ENCODE results near the gene ALDH4A1.
A peak's percentile ranks its signal among the peaks of the same experiment; 100 is the strongest.
"Not testable (repeated sequence)": the region's sequence is repeated elsewhere in the genome, so short reads cannot be mapped to it uniquely, and the experiment has no call there.

Gene ALDH4A1

DNA sequence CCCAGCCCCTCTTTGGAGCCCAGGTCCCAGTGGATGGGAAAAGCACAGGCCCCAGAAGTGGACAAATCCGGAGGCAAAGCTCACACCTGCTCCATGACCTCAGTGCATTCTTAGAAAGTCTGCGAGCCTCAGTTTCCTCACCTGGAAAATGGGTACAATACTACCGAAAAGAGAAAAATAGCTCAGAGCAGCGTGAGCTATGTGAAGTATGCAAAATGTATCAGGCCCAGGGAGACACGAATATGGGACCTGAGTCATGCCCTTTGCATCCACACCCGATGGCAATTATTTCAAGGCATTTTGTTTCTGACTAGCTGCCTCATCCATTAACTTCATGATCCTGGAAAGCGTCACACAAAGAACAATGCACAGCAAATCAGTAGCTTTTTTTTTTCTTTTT is 9.2 kb downstream of the ALDH4A1 start:
- DNase-seq, result no peak

DNA sequence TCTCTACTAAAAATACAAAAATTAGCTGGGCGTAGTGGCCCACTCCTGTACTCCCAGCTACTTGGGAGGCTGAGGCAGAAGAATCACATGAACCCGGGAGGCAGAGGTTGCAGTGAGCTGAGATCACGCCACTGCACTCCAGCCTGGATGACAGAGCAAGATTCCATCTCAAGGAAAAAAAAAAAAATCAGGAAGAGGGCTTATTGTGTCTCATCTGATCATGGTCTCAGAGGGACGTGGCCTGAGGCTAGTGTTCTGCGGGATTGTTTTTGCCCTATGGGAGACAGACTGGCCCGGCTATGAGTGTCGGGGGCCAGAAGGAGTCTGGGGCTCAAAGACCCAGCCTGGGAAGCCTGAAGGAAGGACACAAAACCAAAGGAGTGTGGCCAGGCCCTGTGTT is 10.5 kb downstream of the ALDH4A1 start:
- DNase-seq, result not testable (repeated sequence)

GRCh38 chr1:18891426-18891780 is 11.0 kb downstream of the ALDH4A1 start:
- no peak for DNase-seq

DNA sequence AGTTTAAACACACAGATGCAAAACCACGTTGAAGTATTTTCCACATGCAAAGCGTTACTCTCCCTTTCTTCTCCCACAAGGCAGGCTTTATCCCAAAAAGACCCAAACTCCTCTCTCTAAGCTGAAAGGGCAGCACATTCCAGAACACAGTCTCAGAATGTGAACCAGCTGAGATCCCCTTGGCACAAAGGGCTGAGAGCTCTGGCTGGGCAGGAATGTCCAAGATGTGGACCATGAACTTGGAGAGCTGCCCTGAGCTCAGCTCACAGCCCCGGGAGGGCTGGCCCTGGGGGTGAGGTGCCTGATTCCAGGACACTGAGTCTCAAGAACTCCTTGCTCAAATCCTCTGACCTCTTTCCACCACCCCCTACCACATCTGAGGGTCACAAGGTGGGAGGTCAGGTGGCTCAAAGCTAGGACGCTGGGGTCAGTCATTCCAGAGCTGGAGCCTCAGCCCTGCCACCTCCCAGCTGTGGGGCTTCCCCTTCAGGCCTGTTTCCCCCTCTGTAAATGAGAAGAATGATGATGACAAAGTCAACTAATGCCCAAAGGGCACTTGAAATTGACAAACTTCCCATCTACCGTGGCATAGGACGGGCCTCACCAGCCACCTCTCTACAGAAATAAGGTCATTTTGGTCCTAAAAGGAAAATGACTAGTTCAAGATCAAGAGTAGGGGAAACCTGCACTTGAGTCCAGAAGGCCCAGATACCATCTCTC is 11.5 kb downstream of the ALDH4A1 start:
- no peak for DNase-seq

GRCh38 chr1:18886003-18886335 is 16.4 kb downstream of the ALDH4A1 start:
- DNase-seq, result no peak

GRCh38 chr1:18885311-18886002 is 16.9 kb downstream of the ALDH4A1 start:
- DNase-seq, result no peak

- DNase-seq, result no peak
These were observed 17.6 kb downstream of the ALDH4A1 start for GRCh38 chr1:18884727-18885126.

- no peak for DNase-seq
These were observed 18.0 kb downstream of the ALDH4A1 start for GRCh38 chr1:18884419-18884717.

- DNase-seq, result peak; percentile 42
These were observed 18.5 kb downstream of the ALDH4A1 start for GRCh38 chr1:18883636-18884418.

DNA sequence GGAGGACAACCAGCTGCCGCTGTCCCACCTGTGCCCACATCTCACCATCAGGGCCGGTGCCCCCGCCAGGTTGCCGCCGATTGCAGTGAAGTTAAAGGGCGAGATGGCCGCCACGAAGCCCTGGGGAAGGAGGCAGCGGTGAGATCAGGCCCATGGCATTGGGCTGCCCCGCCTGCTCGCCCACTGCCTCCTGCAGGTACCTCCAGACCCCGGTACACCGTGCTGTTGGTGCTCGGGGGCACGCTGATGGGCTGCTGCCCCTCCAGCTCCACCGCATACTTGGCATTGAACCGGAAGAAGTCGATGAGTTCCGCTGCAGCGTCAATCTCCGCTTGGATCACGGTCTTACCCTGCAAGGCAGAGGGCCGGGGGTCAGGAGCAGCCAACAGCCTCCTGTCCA is 19.3 kb downstream of the ALDH4A1 start:
- no peak for DNase-seq

DNA sequence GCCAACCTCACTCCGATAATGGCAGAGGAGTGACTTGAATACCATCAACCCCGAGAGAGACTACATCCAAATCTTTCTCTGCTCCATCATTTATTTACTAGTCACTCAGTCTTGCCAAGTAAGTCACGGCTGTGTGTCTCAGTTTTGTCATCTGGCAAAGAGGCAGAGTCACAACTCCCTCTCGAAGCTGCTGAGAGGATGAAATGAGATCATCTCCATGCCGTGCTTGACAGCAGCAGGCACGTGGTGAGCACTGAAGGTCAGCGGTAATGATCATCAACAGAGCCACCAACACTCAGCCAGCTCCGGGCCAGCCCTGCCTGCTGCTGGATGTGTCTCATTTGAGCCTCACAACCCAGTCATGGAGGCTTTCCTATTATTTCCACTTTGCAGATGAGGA is 19.9 kb downstream of the ALDH4A1 start:
- no peak for DNase-seq

DNA sequence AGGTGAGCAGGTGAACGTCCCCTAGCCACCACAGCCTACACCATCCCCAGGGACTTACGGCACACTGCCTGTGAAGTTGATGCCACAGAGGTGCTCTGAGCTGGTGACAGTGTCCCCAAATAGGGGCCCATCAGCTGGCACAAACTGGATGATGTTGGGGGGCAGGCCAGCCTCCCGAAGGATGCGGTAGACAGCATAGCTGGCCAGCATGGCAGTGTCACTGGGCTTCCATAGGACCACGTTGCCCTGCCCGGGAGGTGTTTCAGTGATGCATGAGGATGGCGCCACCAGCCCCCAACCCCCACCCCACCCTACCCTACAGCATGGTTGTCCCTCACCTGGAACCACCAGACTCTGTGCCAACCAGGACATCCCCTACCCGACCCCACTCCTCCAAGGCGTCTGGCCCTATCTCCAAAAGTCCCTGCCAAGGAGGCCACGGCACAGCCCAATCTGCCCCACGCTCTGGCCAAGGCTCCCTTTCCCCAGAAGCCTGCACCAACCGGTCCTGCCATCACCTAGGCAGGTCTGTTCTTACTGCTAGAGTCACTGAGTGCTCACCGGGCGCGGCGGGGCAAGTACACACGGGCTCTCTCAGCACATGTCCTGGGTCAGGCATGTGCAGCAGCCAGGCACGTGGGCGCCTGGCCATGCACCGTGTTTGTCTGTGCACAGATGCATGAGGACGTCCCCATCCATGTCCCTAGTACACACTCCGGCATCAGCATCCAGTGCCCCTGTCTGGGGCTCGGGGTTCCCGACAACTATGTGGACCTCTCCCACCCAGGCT is 20.5 kb downstream of the ALDH4A1 start:
- no peak for DNase-seq

DNA sequence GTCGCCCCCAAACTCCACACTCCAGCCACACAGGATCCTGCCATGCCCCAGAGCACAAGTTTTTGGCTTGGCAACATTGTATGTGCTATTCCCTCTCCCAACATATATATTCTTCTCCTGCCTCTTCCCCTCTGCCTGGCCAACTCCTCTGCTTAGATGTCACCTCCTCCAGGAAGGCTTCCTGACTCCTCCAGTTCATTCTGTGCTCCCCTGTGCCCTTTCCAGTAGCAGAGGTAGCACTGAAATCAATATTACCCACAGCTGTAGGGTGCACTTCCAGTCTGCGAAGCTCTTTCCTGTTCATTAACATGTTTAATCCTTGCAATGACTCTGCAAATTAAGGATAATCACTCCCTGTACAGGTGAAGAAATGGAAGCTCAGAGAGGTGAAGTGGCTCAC is 21.2 kb downstream of the ALDH4A1 start:
- no peak for DNase-seq

DNA sequence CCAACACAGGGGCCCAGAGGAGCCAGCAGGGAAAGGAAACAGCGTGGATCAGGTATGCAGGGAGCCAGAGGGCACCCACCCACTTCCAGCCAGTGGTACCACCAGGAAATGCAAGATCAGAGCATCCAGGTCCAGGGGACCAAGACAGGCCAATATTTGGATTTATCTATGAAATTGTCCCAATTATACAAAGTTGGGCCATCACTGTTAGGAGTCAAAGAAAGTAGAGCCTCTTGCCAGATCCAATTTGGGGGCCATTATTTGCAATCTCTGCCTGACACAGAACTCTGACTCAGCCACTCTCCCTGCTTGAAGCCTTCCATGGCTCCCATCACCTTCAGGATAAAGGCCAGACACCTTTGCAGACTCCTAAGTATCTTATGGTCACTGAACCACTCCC is 21.8 kb downstream of the ALDH4A1 start:
- no peak for DNase-seq

GRCh38 chr1:18879791-18880309 is 22.5 kb downstream of the ALDH4A1 start:
- no peak for DNase-seq

- no peak for DNase-seq
These were observed 23.1 kb downstream of the ALDH4A1 start for GRCh38 chr1:18879215-18879790.

GRCh38 chr1:18878538-18879214 is 23.7 kb downstream of the ALDH4A1 start:
- no peak for DNase-seq

DNA sequence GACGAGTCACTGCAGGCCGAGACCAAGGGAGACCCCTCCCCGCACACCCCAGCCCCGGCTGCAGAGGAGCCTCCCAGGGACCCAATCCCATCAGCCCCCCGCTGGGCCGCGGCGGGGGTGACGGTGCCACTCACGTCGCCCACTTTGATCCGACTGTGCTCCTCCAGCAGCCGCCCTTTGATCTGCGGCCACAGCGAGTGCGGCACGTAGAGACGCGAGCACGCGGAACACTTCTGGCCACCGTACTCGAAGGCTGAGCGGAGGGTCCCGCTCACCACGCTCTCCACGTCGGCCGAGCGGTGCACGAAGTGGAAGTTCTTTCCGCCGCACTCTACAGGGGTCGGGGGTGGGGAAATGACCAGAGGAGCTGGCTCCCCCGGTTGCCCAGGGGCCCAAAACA is 25.1 kb downstream of the ALDH4A1 start:
- no peak for DNase-seq

- no peak for DNase-seq
These were observed 26.1 kb downstream of the ALDH4A1 start for GRCh38 chr1:18876210-18876609.

DNA sequence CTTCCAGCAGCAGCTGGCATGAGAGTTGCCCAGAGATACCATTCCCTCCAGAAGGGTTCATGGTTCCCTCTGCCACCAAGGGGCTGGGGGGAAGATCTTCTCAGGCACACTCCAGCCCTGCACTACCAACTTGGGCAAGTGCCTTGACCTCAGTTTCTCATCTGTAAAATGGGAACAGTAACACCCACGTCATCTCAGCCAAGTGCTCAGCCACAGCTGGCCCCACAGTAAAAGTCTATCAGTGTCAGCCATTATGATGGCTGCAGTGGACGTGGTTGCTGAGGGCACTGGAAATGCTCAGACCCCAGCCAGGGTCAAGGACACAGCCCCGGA is 26.6 kb downstream of the ALDH4A1 start:
- no peak for DNase-seq

DNA sequence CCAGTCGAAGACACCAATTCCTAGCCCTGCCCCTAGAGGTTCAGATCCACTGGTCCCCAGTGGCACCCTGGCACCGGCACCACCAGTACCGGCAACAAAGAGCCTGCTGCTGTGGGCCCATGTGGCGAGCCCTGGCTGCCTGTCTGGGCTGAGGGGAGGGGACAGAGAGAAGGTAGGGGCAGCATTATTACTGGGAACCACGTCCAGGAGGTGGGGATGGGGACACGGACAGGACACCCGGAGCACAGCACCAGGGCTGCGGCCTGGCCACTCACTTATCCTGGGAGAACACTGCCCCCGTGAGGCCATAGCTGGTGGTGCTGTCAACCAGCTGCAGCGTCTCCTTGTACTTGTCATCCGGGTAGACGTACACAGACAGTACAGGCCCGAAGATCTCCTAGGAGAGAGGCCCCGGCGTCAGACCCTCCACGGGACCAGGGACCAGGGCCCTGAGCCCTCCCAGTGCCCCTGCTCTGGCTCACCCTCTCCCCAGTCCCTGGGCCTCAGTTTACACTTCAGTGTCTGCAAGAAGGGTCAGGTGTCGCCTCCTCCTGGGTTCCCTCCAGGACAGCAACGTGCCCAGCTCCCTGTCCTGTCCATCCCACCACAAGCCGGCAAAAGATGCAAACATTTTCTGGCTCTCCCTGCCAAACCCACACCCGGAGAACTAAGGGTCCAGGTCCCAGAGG is 27.1 kb downstream of the ALDH4A1 start:
- peak; percentile 19 for DNase-seq

GRCh38 chr1:18874600-18874999 is 27.8 kb downstream of the ALDH4A1 start:
- DNase-seq, result no peak
